ENCODE data around the gene RAP1GAP.

- no peak for TF ChIP-seq EZH2 (IDR thresholded peaks at IDR 0.05; ENCODE audit: borderline replicate concordance, low read depth, low read length, severe bottlenecking)
- no peak for TF ChIP-seq CTCF (IDR thresholded peaks at IDR 0.05; ENCODE audit: borderline replicate concordance, extremely low read depth, low read length, poor library complexity, severe bottlenecking)
Measured at GRCh38 chr1:21597753-21598152, 71.4 kb downstream of the RAP1GAP start.
